Measurements from ENCODE around the gene SRSF3.

DNA sequence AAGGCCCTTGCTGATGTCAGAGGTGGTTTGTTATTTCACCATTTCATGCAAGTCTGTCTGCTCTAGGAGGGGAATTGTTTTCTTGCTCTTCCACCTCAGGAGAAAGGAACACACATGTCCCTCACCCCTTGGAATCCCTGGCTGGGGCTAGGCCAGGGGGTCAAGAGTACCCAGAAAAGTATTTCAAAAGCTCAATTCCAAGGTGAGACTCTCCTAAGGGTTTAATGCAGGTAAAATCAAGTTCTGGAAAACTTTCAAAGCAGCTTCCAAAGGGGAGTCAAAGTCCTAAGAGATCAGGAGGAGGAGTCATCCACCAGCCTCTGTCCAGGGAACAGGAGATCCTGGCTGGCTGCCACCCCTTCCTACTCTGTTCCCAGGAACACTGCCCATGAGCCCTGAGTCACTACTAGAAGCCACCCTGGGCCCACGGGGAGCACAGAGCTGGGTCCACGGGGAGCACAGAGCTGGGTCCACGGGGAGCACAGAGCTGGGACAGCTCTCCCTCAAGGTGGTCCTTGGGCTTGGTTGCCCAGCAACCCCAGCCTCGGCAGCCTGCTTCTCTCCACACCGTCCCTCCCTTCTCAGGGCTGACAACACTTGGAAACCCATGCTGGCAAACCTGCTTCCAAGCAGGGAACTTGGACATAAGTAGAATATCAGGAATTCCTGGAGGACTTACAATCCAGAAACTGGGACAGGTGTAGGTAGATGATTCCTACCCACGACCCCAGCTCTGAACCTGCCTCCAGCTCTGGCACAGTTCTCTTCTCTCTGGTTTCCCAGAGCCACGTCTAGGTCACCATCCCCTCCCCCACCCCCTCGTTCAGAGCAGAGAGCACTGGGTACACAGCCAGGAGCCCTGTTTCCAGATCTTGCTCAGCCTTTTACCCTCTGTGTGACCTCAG, 49.0 kb downstream of the SRSF3 start:
- TF ChIP-seq, protein P1, sequence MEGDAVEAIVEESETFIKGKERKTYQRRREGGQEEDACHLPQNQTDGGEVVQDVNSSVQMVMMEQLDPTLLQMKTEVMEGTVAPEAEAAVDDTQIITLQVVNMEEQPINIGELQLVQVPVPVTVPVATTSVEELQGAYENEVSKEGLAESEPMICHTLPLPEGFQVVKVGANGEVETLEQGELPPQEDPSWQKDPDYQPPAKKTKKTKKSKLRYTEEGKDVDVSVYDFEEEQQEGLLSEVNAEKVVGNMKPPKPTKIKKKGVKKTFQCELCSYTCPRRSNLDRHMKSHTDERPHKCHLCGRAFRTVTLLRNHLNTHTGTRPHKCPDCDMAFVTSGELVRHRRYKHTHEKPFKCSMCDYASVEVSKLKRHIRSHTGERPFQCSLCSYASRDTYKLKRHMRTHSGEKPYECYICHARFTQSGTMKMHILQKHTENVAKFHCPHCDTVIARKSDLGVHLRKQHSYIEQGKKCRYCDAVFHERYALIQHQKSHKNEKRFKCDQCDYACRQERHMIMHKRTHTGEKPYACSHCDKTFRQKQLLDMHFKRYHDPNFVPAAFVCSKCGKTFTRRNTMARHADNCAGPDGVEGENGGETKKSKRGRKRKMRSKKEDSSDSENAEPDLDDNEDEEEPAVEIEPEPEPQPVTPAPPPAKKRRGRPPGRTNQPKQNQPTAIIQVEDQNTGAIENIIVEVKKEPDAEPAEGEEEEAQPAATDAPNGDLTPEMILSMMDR (conservative IDR thresholded peaks at IDR 0.05; ENCODE audit: low read depth, low read length): no peak
- no peak for TF ChIP-seq EZH2 (IDR thresholded peaks at IDR 0.05; ENCODE audit: borderline replicate concordance, low read depth, low read length, poor library complexity, severe bottlenecking)
